Anterior cingulate cortex (tissue), 58 donors: ENCODE measurements around the gene RPN2.
A peak's percentile ranks its signal among the peaks of the same experiment; 100 is the strongest.

Experiments used
- DNase-seq, 58 donors: peaks; one replicate each; lab custom pipeline; 2025; lab: John Stamatoyannopoulos, UW

Gene RPN2

GRCh38 chr20:37179683-37180524, 774 bp downstream of the RPN2 start:
- DNase-seq: no peak

- no peak for DNase-seq
Observed at GRCh38 chr20:37185686-37186085, 6.6 kb downstream of the RPN2 start.

GRCh38 chr20:37188787-37189186, 9.7 kb downstream of the RPN2 start:
- DNase-seq: no peak

- DNase-seq: no peak
Observed at GRCh38 chr20:37189416-37190016, 10.4 kb downstream of the RPN2 start.

GRCh38 chr20:37190354-37191112, 11.4 kb downstream of the RPN2 start:
- DNase-seq: no peak

- DNase-seq: peak; percentile 13 to 96 (median 88)
Observed at GRCh38 chr20:37192137-37192854, 13.2 kb downstream of the RPN2 start.

- peak in 7 of 58 donors; percentile 12 to 49 (median 34) for DNase-seq
Observed at GRCh38 chr20:37193226-37193625, 14.1 kb downstream of the RPN2 start.

GRCh38 chr20:37193821-37194220, 14.7 kb downstream of the RPN2 start:
- DNase-seq: peak in 3 of 58 donors; percentile 16 to 32 (median 21)

GRCh38 chr20:37194621-37195417, 15.7 kb downstream of the RPN2 start:
- DNase-seq: no peak

- DNase-seq: peak in 2 of 58 donors; percentile 7 to 28
Observed at GRCh38 chr20:37198932-37199660, 20.0 kb downstream of the RPN2 start.

GRCh38 chr20:37200376-37200775, 21.2 kb downstream of the RPN2 start:
- DNase-seq: no peak

GRCh38 chr20:37200926-37201826, 22.0 kb downstream of the RPN2 start:
- DNase-seq: no peak

- DNase-seq: no peak
Observed at GRCh38 chr20:37201827-37202162, 22.7 kb downstream of the RPN2 start.

- peak in 1 of 58 donors; percentile 24 for DNase-seq
Observed at GRCh38 chr20:37202267-37202943, 23.3 kb downstream of the RPN2 start.

GRCh38 chr20:37204056-37204455, 24.9 kb downstream of the RPN2 start:
- peak in 1 of 58 donors; percentile 9 for DNase-seq

- no peak for DNase-seq
Observed at GRCh38 chr20:37205130-37205529, 26.0 kb downstream of the RPN2 start.

GRCh38 chr20:37205794-37206193, 26.7 kb downstream of the RPN2 start:
- DNase-seq: no peak
